GM20000 (cell line): ENCODE data around the gene CDC40.

Experiments used
- DNase-seq: peaks from one replicate; pipeline ENCODE4 v3.0.0; 2012; ENCODE audit warnings: low spot score
- CTCF ChIP-seq: IDR thresholded peaks from 2 replicates; pipeline ENCODE4 v1.5.1; 2012; ENCODE audit warnings: mild to moderate bottlenecking, control low read depth; ENCODE audit errors: extremely low read depth, missing control alignments

The CDC40 gene

DNA sequence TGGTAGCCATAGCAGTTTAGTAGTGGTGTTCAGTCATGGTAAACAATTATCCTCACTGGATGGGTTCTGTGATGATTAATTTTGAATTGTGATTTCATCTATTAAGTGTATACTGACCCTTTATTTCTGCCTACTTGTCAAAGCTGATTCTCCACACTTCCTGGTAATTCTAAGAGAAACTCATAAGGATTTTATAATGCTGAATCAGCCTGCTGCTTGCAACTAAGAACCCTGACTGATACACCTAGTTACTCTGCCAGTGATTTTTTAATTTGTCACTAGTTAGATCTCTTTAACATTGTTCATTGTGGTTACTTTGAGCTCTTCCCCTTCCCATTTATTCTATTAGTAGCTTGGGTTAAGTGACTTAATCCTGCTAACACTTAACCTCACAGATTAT, 8.6 kb downstream of the CDC40 start:
- DNase-seq: no peak
- no peak for TF ChIP-seq CTCF

- DNase-seq: no peak
- TF ChIP-seq CTCF: no peak
These were observed 10.5 kb downstream of the CDC40 start for GRCh38 chr6:110190726-110191125.

GRCh38 chr6:110191477-110191876, 11.2 kb downstream of the CDC40 start:
- no peak for DNase-seq
- TF ChIP-seq CTCF: no peak

GRCh38 chr6:110195639-110196038, 15.4 kb downstream of the CDC40 start:
- no peak for DNase-seq
- no peak for TF ChIP-seq CTCF

GRCh38 chr6:110196874-110197273, 16.6 kb downstream of the CDC40 start:
- TF ChIP-seq CTCF: no peak
- DNase-seq: no peak

- DNase-seq: no peak
- no peak for TF ChIP-seq CTCF
These were observed 18.3 kb downstream of the CDC40 start for GRCh38 chr6:110198561-110198960.

GRCh38 chr6:110201151-110201884, 21.1 kb downstream of the CDC40 start:
- no peak for DNase-seq
- TF ChIP-seq CTCF: no peak
